PC-3 (cell line): ENCODE results near the gene GLDC. TPM values are rescaled to one million over a fixed set of nuclear protein-coding genes. Genes with fewer than 3 reads are reported as not detected.

Experiments
- ATAC-seq: fragments of 200-7000 bp; cut with Tn5 transposase; 2 replicates; pipeline ENCODE4 v1.9.1; 2020; ENCODE audit warnings: mild to moderate bottlenecking, moderate library complexity
- BruUV-seq: library from RNA; stranded (reverse); fragments of 400-500 nt; replicated peaks from 2 replicates; lab custom pipeline; 2021; lab: Mats Ljungman, UMichigan
- CTCF ChIA-PET: fragments of 300-600 bp; sonication (Branson Sonifier 250); formaldehyde crosslinking; loops from one replicate; lab custom pipeline; 2022; ENCODE audit warnings: antibody characterized with exemption; lab: Charles Lee
- POLR2A ChIA-PET: fragments of 300-600 bp; sonication (Branson Sonifier 250); formaldehyde crosslinking; loops from one replicate; lab custom pipeline; 2022; ENCODE audit warnings: antibody characterized with exemption; ENCODE audit not compliant: unreplicated experiment; lab: Charles Lee
- DNase-seq: peaks from one replicate; pipeline ENCODE4 v3.0.0-alpha.2; 2015
- H2AFZ ChIP-seq: fragments of 300-600 bp; sonication (generic); 2 replicates; pipeline ENCODE4 v1.6.0; 2016; ENCODE audit warnings: antibody characterized with exemption, low read length
- H3F3A ChIP-seq: fragments of 300-600 bp; sonication (generic); one replicate; pipeline ENCODE4 v1.6.0; 2017; ENCODE audit warnings: antibody characterized with exemption, low read length, control low read depth, mild to moderate bottlenecking; ENCODE audit not compliant: unreplicated experiment
- H3K27ac ChIP-seq: fragments of 300-600 bp; sonication (generic); 2 replicates; pipeline ENCODE4 v1.5.1; 2016; ENCODE audit warnings: mild to moderate bottlenecking, low read length
- H3K27me3 ChIP-seq: fragments of 300-600 bp; sonication (generic); 2 replicates; pipeline ENCODE4 v1.6.1; 2016; ENCODE audit warnings: low read length, mixed read lengths
- H3K36me3 ChIP-seq: fragments of 300-600 bp; sonication (generic); 2 replicates; pipeline ENCODE4 v1.6.1; 2016; ENCODE audit warnings: low read depth, mixed run types, low read length, mixed read lengths
- H3K4me1 ChIP-seq: fragments of 300-600 bp; sonication (generic); 2 replicates; pipeline ENCODE4 v1.5.1; 2016; ENCODE audit warnings: low read length; ENCODE audit not compliant: insufficient read depth
- H3K4me2 ChIP-seq: fragments of 300-600 bp; sonication (generic); 2 replicates; pipeline ENCODE4 v1.6.0; 2016; ENCODE audit warnings: low read length
- H3K4me3 ChIP-seq: fragments of 300-600 bp; sonication (generic); 2 replicates; pipeline ENCODE4 v1.5.1; 2016; ENCODE audit warnings: mild to moderate bottlenecking, low read length, mixed read lengths
- H3K79me2 ChIP-seq: fragments of 300-600 bp; sonication (generic); 2 replicates; pipeline ENCODE4 v1.6.1; 2017; ENCODE audit warnings: low read length, mixed read lengths
- H3K9ac ChIP-seq: fragments of 300-600 bp; sonication (generic); 2 replicates; pipeline ENCODE4 v1.6.0; 2016; ENCODE audit warnings: mild to moderate bottlenecking, low read length
- H3K9me2 ChIP-seq: fragments of 300-600 bp; sonication (generic); replicated peaks from 2 replicates; pipeline ENCODE4 v1.6.1; 2016; ENCODE audit warnings: mixed run types, low read length, mixed read lengths
- H3K9me3 ChIP-seq: fragments of 300-600 bp; sonication (generic); 2 replicates; pipeline ENCODE4 v1.6.1; 2016; ENCODE audit warnings: low read length, mixed read lengths
- H4K20me1 ChIP-seq: fragments of 300-600 bp; sonication (generic); 2 replicates; pipeline ENCODE4 v1.6.1; 2016; ENCODE audit warnings: low read length, mixed read lengths
- EZH2 ChIP-seq: fragments of 300-600 bp; sonication (generic); IDR thresholded peaks from one replicate; pipeline ENCODE4 v1.6.1; 2017; ENCODE audit warnings: antibody characterized with exemption, mild to moderate bottlenecking, low read length; ENCODE audit not compliant: unreplicated experiment
- EZH2phosphoT487 ChIP-seq: fragments of 300-600 bp; sonication (generic); IDR thresholded peaks from 2 replicates; pipeline ENCODE4 v1.6.1; 2018; ENCODE audit warnings: mild to moderate bottlenecking, antibody characterized with exemption, low read length, borderline replicate concordance
- intact Hi-C: fragments of 100-400 bp; cut with micrococcal nuclease; formaldehyde crosslinking; loops from 2 replicates; pipeline ENCODE4 v1.9.0; 2023
- total RNA-seq: library from RNA; depleted of rRNA; stranded (reverse); fragments of >200 nt; gene quantifications from 2 replicates; pipeline ENCODE4 v1.2.3, GENCODE V29; 2014
- TF ChIP-seq, protein P1 (sequence below): fragments of 300-600 bp; sonication (generic); conservative IDR thresholded peaks from 2 replicates; pipeline ENCODE4 v1.5.1; 2017; ENCODE audit warnings: antibody characterized with exemption, low read depth, mild to moderate bottlenecking, low read length

Gene GLDC
- total RNA-seq, 1 experiment from 2014 or later: 8.1 TPM

DNA sequence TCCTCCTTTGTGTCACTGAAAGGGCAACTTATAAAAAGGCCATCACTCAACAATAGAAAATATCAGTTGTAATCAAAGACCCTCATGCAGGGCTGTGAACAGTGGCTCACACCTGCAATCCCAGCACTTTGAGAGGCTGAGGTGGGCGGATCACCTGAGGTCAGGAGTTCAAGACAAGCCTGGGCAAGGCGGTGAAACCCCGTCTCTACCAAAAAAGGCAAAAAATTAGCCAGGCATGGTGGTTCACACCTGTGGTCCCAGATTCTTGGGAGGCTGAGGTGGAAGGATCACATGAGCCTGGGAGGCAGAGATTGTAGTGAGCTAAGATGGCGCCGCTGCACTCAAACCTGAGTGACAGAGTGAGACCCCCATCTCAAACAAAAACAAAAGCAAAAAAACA, 24.7 kb downstream of the GLDC start:
- BruUV-seq: no TSS peak
- no peak for ATAC-seq
- no peaks in the 10 kb centered on the region for H3K36me3 ChIP-seq
- H4K20me1 ChIP-seq: no peaks in the 10 kb centered on the region
- H3K4me1 ChIP-seq: no peaks in the 10 kb centered on the region
- no peaks in the 10 kb centered on the region for H3K9me2 ChIP-seq
- H2AFZ ChIP-seq: no peak overlapping the region
- H3K27ac ChIP-seq: no peak overlapping the region
- no peaks in the 10 kb centered on the region for H3K9me3 ChIP-seq
- no peak overlapping the region for H3K4me3 ChIP-seq
- no peak for DNase-seq
- intact Hi-C loops: no loop called here
- POLR2A ChIA-PET: interaction anchor here (0.5 kb wide), 1 partner anchor 50 kb away, joined by 9 read pairs; no protein-coding TSS in a partner anchor
- H3F3A ChIP-seq: no peaks in the 10 kb centered on the region
- no peak overlapping the region for H3K9ac ChIP-seq
- H3K79me2 ChIP-seq: no peaks in the 10 kb centered on the region
- CTCF ChIA-PET: no interaction called here
- TF ChIP-seq EZH2phosphoT487 (no peak), EZH2 (no peak)
- TF ChIP-seq, protein P1, sequence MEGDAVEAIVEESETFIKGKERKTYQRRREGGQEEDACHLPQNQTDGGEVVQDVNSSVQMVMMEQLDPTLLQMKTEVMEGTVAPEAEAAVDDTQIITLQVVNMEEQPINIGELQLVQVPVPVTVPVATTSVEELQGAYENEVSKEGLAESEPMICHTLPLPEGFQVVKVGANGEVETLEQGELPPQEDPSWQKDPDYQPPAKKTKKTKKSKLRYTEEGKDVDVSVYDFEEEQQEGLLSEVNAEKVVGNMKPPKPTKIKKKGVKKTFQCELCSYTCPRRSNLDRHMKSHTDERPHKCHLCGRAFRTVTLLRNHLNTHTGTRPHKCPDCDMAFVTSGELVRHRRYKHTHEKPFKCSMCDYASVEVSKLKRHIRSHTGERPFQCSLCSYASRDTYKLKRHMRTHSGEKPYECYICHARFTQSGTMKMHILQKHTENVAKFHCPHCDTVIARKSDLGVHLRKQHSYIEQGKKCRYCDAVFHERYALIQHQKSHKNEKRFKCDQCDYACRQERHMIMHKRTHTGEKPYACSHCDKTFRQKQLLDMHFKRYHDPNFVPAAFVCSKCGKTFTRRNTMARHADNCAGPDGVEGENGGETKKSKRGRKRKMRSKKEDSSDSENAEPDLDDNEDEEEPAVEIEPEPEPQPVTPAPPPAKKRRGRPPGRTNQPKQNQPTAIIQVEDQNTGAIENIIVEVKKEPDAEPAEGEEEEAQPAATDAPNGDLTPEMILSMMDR: no peak
- H3K27me3 ChIP-seq: no peaks in the 10 kb centered on the region
- H3K4me2 ChIP-seq: no peak overlapping the region

DNA sequence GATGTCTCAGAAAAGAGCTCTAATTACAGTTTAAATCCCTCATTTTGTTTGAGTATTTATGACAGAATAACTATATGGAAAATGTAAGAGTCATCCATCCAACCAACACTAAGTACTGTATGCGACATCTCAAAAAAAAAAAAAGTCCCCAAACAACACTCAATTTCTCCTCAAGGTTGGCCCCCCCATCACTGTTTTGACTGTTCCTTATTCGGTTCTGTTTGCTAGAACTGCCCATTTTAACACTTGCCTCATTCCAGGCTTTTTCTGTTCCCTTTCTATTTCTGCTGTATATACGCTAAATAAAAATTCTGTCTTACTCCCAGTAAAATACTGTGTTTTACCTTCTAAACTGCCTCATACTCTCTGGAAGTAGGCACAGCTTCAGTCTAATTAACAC, 25.2 kb downstream of the GLDC start:
- Histone ChIP-seq H3K4me3 (no peak overlapping the region), H3K27me3 (no peaks in the 10 kb centered on the region), H3K36me3 (no peaks in the 10 kb centered on the region), H3K27ac (no peak overlapping the region), H3K9ac (no peak overlapping the region), H3K4me2 (no peak overlapping the region), H3K4me1 (no peaks in the 10 kb centered on the region), H2AFZ (no peak overlapping the region), H3K79me2 (no peaks in the 10 kb centered on the region), H3K9me2 (no peaks in the 10 kb centered on the region), H3K9me3 (no peaks in the 10 kb centered on the region), H4K20me1 (no peaks in the 10 kb centered on the region), H3F3A (no peaks in the 10 kb centered on the region)
- CTCF ChIA-PET: no interaction called here
- intact Hi-C loops: no loop called here
- BruUV-seq: no TSS peak
- TF ChIP-seq, protein P1: no peak
- no peak for TF ChIP-seq EZH2
- TF ChIP-seq EZH2phosphoT487: no peak
- ATAC-seq: no peak
- POLR2A ChIA-PET: no interaction called here
- DNase-seq: no peak

DNA sequence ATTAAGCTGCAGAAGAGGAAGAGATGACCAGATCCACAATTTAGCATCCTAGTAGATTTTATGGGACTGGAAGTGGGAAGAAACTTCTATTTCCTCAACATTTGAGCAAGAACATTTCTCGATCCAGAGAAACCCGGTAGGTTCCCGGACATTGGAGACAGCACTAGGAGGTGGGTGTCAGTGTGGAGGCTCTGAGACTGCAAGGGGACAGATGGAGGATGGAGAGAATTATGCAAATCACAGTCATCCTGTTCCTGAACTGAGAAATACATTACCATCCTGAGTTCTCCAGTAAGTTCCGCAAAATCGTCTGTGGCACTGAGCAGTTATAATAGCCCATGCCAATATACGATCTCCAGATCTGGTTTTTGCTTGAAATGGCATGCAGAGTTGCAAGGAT, 25.6 kb downstream of the GLDC start:
- no peak overlapping the region for H3K27ac ChIP-seq
- CTCF ChIA-PET: no interaction called here
- no TSS peak for BruUV-seq
- no peaks in the 10 kb centered on the region for H3K27me3 ChIP-seq
- H3K4me1 ChIP-seq: no peaks in the 10 kb centered on the region
- ATAC-seq (no peak), DNase-seq (no peak)
- H3K4me3 ChIP-seq: no peak overlapping the region
- H3K4me2 ChIP-seq: no peak overlapping the region
- no peak overlapping the region for H3K9ac ChIP-seq
- no peaks in the 10 kb centered on the region for H3K36me3 ChIP-seq
- H3K9me2 ChIP-seq: no peaks in the 10 kb centered on the region
- TF ChIP-seq EZH2phosphoT487 (no peak), EZH2 (no peak)
- TF ChIP-seq, protein P1: no peak
- H3K79me2 ChIP-seq: no peaks in the 10 kb centered on the region
- H4K20me1 ChIP-seq: no peaks in the 10 kb centered on the region
- H3K9me3 ChIP-seq: no peaks in the 10 kb centered on the region
- no peaks in the 10 kb centered on the region for H3F3A ChIP-seq
- H2AFZ ChIP-seq: no peak overlapping the region
- POLR2A ChIA-PET: no interaction called here
- intact Hi-C loops: no loop called here
